DMS114 treated with DMSO at 0.1 percent for 48 hours (cell line): ENCODE measurements around the gene TNFAIP3.
"Not testable (repeated sequence)": the region's sequence is repeated elsewhere in the genome, so short reads cannot be mapped to it uniquely, and the experiment has no call there.

Experiments
- DNase-seq: peaks from one replicate; lab custom pipeline; 2025; ENCODE audit not compliant: unreplicated experiment; lab: John Stamatoyannopoulos, UW

Gene TNFAIP3

DNA sequence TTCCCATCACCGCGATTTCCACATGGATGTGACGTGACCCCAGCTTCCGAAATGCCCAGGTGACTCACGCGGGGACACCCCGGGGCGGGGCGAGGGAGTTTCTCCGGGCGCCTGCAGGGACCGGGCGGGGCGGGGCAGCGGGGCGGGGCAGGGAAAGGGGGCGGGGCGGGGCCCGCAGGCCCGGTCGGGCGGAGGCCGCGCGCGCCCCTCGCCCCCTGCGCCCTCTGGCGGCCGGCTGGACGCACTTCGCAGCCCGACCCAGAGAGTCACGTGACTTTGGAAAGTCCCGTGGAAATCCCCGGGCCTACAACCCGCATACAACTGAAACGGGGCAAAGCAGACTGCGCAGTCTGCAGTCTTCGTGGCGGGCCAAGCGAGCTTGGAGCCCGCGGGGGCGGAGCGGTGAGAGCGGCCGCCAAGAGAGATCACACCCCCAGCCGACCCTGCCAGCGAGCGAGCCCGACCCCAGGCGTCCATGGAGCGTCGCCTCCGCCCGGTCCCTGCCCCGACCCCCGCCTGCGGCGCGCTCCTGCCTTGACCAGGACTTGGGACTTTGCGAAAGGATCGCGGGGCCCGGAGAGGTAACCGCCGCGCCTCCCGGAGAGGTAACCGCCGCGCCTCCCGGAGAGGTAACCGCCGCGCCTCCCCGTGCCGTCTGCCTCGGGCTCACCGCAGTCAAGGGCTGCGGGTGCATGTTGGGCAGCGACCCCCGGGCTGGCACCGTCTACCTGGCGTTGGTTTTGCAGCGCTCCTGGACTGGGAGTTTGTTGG lies at the start of gene TNFAIP3:
Gene TNFAIP3, plus strand, starts transcription at position 346 of the 771 bp plus-strand sequence. CDS start 3,969 bp downstream, outside the sequence.
- peak; percentile 33 for DNase-seq

DNA sequence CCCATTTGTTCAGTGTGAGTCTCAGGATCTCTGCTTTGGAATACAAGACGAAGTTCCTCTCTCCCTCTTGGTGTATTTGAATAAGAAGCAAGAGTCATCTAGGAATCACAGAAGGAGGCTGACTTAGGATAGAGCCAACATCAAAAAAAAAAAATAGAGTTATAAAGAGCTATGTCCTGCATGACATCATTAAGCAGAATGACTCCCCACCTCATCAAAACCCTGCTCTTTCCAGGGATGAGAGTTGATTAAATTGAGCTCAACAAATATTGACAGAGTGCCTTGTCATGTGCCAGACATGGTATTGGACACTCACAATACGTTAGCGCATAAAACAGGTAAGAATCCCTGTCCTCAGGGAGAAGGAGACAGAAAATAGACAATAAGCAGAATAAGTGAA lies 48.6 kb upstream of the TNFAIP3 start:
- no peak for DNase-seq

DNA sequence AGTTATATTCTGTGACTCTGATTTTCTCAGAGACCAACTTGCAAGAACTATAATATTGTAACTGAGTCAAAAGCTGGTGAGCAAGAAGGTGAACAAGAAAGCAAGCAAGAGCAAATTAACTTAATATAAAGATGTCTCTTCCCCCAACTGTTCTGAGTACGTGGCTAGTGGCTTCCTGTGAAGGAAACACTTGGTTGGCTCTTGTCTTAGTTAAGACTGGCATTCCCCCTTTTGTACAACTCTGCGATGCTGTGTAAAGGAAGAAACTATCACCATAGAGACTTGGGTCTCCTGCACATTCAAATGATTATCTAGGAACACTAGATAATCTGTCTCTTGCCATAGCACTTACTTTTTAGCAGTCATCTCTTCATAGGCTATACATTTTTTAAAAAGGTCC lies 47.3 kb upstream of the TNFAIP3 start:
- DNase-seq, result no peak

DNA sequence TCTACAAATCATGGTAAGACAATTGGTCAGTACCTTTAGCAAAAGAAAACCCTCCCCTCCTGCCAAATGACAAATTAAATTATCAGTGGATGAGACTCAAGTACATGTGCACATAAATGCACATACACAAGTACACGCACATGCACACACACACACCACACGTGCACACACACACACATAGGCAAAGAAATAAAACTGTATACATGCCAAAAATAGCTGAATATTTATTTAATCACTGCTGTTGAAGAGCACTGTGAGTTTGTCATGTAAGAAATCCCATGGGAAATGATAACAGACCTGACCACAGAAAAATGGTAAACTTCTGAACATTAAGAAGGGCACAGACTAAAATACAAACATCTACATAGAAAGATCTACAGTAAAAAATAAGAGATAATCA lies 46.6 kb upstream of the TNFAIP3 start:
- DNase-seq, result no peak

DNA sequence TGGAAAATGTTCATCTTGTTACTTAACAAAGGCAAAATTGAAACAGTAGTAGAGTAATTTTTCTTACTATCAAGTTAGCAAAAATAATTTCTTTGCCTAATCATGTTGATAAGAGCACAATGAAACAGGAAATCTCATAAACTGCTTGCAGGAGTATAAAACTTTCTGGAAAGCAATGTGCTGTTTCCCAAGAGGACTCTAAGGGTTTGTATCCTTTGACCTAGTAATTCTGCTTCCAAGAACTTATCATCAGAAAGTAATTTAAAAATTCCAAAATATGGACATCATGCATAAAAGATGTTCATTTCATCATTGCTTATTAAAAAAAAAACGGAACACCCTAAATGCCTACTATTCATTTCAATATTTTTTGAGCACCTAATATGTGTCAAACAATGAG lies 46.1 kb upstream of the TNFAIP3 start:
- no peak for DNase-seq

DNA sequence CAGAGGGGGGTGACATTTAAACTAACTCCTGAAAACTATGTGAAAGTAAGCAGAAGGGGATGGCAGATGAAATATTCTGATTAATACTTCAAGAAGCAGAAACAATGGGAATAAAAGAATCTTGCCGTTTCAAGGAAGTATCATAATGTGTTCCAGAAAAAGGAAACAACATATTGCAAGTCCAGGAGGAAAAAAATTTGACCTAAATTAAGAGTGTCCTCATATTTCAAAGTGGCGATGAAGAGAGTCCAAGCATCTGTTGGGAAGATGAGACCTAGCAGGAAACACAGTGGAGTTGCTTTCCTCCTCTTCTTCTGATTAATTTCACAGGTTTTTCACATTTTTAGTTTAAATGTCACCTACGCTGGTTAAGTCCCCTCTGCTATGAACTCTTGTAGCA lies 45.6 kb upstream of the TNFAIP3 start:
- no peak for DNase-seq

DNA sequence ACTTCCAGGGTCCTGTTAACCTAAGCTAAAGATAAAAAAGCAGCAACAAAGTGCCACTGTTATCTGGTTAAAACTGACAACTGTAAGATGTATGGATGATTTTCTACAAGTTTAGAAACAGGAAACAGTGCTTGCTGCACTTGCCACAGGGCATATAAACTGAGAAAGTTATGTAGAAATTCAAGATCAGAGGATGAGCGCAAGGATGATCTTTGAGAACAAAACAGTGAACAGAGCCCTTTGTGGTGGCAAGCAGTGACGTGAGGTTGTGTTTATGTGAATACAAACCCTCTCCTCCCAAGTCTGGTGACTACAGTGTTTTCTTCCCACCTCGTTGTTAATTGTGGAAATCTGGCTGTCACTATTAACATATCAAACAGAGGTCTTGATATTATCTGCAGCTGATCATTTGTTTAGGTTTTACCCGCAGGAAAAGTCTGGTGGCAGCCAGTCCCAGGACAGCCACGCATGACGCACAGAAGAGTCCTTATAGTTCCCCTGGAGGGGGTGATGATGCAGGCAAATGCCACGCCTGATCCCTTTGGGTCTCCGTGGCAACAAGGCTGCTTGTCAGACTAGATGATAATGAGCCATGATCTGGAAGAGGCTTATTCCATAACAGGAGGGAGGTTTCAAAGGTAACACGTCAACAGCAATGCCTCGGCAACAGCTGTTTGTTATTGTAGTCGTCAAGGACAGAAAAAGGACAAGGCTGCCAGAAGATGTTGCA lies 43.1 kb upstream of the TNFAIP3 start:
- no peak for DNase-seq

DNA sequence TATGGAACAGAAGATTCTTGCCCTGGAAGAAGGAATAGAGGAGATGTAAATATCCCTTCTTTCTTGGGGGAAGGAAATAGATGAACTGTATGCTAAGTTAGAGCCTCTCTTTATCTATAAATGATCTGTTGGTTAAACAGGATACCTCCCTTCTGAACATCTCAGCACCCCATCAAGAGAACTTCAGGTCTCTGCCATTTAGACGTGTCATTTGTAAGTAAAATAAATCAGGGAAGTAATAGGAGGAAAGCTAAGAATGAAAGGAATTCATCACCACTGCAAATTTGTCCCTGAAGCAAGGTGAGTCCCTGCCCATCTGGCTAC lies 42.5 kb upstream of the TNFAIP3 start:
- no peak for DNase-seq

DNA sequence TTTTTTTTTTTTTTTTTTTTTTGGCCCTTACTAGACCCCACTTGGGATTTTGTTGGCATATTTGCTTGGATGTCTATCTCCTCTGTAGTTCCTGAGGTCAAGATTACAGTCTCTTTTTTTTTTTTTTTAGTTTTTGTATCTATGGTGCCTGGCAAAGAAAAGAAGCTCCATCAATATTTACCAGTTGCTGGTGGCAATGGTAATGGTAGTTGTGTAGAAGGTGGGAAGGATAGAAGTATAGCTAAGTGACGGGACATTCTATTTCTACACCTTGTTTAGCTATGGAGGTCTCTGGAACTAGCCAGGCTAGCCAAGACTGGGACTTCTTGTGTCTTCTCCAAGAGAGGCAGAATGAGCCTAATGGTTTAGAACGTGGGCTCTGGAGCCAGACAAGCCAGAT lies 42.2 kb upstream of the TNFAIP3 start:
- DNase-seq, result no peak

DNA sequence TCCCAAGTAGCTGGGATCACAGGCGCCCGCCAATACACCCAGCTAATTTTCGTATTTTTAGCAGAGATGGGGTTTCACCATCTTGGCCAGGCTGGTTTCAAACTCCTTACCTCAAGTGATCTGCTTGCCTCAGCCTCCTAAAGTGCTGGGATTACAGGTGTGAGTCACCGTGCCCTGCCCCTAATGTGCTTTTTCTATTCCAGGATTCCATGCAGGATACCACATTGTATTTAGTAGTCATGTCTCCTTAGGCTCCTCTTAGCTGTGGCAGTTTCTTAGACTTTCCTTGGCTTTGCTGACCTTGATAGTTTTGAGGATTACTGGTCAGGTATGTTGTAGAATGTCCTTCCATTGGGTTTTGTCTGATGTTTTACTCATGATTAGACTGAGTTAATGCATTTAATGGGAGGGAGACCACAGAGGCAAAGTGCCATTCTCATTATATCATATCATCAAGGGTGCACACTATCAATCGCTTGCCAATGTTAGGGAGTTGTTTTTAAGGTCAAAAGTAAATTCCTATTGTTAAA lies 39.6 kb upstream of the TNFAIP3 start:
- DNase-seq, result no peak

DNA sequence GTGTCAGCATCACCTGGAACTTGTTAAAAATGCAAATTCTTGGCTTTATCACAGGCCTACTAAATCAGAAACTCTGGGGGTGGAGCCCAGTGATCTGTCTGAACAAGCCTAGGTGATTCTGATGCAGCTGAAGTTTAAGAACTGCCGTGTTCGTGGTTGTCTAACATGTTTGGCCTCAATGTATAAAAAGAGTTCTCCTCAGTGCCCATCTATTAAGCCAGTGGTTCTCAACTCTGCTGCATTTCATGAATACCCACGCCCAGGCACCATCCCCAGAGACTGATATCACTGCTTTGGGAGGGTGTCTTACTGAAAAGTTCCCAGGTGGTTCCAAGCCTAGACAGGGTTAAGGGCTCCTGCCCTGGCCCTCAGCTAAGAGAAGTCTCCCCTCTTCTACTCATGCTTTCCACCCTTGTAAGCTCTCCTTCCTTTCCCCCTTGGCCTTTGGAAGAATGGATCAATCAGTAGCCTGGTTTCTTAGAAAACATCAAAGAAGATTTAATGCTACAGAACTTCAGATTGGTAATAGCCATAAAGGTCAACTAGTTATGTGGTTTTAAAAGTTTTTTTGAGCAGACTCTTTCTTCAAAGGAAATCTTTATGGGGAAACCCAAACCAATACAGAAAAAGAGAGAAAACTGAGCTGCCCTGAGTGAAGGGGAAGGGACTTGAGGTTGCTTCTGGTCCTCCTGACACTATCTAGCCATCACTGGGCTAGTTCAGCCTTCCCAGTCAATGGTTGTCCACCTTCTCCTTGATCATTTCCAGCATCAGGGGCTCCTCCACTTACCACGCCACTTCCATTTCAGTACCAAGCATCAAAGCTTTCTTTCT lies 38.9 kb upstream of the TNFAIP3 start:
- DNase-seq, result no peak

DNA sequence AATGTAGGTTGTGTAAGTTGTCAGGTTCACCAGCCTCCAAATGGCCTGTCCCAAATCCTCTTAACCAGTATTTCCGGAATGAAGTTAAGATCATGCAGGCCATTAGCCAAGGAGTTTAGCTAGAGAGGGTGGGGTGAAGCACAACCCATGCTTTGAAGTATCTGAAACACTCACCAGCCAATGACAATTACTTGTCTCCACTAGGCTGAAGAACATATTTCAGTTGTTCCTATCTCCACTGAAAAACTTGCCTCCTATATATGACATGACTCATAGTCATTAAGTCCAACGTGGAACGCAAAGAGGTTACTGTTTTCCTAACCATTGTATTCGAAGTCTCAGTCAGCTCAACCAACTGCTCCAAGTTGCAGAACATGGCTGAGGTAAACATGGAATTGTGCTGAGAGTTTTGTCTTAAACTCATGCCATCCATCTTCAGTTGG lies 37.4 kb upstream of the TNFAIP3 start:
- no peak for DNase-seq

DNA sequence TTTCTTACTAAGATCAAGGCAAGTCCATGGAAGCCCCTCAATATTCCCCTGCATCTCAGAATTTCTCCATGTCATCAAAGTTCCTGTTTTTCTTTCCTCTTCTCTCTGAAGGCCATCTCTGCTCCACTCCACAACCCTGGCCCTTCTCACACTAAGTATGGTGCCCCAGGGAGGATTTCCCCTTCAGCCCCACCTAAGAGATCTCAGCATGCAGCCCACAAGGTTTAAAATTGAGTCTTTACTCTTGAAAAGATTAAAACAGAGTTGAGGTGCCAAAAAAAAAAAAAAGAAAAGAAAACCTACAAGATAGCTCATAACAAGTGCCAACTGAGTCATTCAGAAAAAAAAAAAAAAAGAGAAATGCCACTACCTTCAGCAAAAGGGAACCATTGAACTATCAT lies 36.5 kb upstream of the TNFAIP3 start:
- no peak for DNase-seq

DNA sequence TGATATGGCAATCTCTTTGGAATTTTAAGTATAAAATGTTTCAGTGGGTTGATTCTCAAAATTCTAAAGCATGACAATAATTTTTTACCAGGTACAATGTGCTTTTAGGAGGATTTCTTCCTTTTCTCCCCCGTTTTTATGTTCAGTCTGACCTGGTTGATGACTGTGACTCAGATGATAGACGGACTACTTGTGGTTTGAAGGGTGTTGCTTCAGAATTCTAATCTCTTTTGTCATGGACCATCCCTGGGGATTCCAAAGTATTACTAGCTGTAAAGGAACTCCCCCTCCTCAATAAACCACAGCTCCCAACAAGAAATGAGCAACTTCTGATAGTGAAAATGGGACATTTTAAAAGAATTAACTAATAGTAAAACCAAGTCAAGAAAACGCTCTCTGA lies 34.9 kb upstream of the TNFAIP3 start:
- DNase-seq, result no peak

DNA sequence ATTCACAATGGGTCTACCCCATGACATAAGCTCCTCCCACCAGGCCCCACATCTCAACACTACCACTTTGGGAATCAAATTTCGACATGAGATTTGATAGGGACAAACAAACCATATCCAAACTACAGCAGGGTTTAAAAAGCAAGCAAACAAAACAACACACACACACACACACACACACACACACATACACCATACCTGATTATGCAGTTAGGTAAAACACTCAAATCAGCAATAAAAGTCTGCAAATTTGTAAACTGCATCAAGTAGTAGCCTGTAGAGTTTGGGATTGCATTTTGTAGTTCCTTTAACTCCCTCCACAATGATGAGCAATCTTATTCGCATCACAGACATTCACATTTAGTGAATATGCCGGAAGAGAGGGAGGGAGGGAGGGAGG lies 32.6 kb upstream of the TNFAIP3 start:
- DNase-seq, result no peak

DNA sequence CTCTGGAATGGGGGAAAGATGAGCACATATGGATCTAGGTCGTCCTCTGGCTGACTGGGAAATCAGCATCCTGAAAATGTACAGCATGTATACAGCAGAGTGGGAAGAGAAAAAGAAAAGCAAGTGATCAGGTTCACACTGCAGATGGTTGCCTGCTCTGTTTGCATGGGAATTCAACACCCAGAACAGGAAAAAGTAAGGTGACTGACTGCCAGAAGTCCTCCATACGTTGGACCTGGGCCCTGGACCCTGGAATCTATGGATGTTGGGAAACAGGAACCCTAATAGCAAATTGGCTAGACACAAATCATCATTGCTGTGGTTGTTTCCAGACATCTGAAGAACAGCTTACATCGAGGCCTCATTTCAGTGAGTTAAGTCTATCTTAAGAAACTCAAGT lies 30.3 kb upstream of the TNFAIP3 start:
- DNase-seq, result no peak

DNA sequence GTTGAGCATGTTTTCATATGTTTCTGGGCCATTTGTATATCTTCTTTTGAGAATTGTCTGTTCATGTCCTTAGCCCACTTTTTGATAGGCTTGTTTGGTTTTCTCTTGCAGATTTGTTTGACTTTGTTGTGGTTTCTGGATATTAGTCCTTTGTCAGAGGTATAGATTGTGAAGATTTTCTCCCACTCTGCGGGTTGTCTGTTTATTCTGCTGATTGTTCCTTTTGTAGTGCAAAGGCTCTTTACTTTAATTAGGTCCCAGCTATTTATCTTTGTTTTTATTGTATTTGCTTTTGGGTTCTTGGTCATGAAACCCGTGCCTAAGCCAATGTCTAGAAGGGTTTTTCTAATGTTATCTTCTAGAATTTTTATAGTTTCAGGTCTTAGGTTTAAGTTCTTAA lies 29.0 kb upstream of the TNFAIP3 start:
- not testable (repeated sequence) for DNase-seq

DNA sequence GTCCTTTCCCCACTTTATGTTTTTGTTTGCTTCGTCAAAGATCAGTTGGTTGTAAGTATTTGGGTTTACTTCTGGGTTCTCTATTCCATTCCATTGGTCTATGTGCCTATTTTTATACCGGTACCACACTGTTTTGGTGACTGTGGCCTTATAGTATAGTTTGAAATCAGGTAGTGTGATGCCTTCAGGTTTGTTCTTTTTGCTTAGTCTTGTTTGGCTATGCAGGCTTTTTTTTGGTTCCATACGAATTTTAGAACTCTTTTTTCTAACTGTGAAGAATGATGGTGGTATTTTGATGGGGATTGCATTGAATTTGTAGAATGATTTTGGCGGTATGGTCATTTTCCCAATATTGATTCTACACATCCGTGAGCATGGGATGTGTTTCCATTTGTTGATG lies 28.5 kb upstream of the TNFAIP3 start:
- not testable (repeated sequence) for DNase-seq

DNA sequence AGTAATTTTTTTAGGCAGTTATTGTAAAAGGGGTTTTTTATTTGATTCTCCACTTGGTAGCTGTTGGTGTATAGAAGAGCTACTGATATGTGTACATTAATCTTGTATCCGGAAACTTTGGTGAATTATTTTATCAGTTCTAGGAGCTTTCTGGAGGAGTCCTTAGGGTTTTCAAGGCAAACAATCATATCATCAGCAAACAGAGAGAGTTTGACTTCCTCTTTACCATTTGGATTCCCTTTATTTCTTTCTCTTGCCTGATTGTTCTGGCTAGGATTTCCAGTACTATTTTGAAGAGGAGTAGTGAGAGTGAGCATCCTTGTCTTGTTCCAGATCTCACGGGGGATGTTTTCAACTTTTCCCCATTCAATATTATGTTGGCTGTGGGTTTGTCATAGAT lies 28.0 kb upstream of the TNFAIP3 start:
- no peak for DNase-seq

DNA sequence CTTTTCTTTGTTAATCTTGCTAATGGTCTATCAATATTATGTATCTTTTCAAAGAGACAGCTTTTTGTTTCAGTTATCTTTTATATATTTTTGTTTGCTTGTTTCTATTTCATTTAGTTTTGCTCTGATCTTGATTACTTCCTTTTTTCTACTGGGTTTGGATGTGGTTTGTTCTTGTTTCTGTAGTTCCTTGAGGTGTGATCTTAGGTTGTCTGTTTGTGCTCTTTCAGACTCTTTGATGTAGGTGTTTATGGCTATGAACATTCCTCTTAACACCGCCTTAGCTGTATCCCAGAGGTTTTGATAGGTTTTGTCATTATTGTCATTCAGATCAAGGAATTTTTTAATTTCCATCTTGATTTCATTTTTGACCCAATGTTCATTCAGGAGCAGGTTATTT lies 26.8 kb upstream of the TNFAIP3 start:
- no peak for DNase-seq

DNA sequence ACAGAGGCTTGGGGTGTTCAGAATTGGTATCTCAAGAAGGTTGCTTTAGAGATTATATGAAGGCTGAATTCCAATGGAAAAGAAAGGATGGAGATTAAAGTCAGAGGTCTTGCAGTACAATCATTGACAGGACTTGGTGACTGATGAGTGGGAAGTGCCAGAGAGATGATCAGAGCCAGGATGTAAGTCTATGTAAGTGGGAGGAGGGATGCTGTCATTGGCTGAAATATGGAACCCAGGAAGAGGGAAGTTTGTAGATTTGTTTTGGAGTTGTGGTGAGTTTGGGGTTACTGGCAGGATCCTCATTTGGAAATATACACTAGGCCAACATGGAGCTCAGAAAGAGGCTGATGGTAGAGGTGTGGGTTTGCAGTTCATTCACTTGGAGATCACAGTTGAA lies 23.8 kb upstream of the TNFAIP3 start:
- no peak for DNase-seq

DNA sequence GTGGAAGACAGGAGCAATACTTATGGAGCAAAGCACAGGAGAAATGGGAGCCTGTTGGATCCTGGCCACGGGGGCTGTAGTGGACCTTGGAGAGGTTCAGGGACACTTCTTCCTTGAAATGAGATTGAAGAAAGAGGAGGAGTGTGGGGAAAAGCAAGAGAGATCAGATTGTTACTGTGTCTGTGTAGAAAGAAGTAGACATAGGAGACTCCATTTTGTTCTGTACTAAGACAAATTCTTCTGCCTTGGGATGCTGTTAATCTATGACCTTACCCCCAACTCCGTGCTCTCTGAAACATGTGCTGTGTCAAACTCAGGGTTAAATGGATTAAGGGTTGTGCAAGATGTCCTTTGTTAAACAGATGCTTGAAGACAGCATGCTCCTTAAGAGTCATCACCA lies 22.7 kb upstream of the TNFAIP3 start:
- not testable (repeated sequence) for DNase-seq
